SK-N-MC (cell line): ENCODE data around the gene RBM10.

Experiments used
- EZH2 ChIP-seq: fragments of 200-600 bp; sonication (generic); IDR thresholded peaks from one replicate; pipeline ENCODE4 v1.6.1; 2017; ENCODE audit warnings: antibody characterized with exemption
- FOXP2 ChIP-seq: optimal IDR thresholded peaks from 2 replicates; pipeline ENCODE3; 2011; ENCODE audit warnings: mild to moderate bottlenecking, moderate library complexity; ENCODE audit not compliant: insufficient read depth; ENCODE audit errors: extremely low read length, control extremely low read depth
- POLR2AphosphoS5 ChIP-seq: IDR thresholded peaks from 2 replicates; pipeline ENCODE4 v1.6.1; 2012; ENCODE audit warnings: mild to moderate bottlenecking, low read depth, low read length, borderline replicate concordance

- no peak for TF ChIP-seq POLR2AphosphoS5
- no peak for TF ChIP-seq EZH2
- no peak for TF ChIP-seq FOXP2
These were observed 42.2 kb downstream of the RBM10 start for GRCh38 chrX:47187106-47187677.
